A673 (cell line): ENCODE data around the gene FFAR2.

ENCODE experiments used
- CTCF ChIP-seq: fragments of 300-800, 200-600 bp; sonication (generic); conservative IDR thresholded peaks from 2 replicates; pipeline ENCODE4 v1.5.1; 2017; ENCODE audit warnings: low read depth, mild to moderate bottlenecking, antibody characterized with exemption, low read length, moderate library complexity, mixed read lengths
- EZH2 ChIP-seq: fragments of 200-600 bp; sonication (generic); IDR thresholded peaks from 2 replicates; pipeline ENCODE4 v1.6.1; 2017; ENCODE audit warnings: borderline replicate concordance, low read depth, mild to moderate bottlenecking, mixed read lengths, antibody characterized with exemption, low read length; ENCODE audit not compliant: poor library complexity, severe bottlenecking

- TF ChIP-seq CTCF (no peak), EZH2 (no peak)
Observed at GRCh38 chr19:35458192-35458591, 10.1 kb downstream of the FFAR2 start.
